B cell (primary cell): ENCODE results near the gene DUSP16. TPM values are rescaled to one million over a fixed set of nuclear protein-coding genes. Genes with fewer than 3 reads are reported as not detected.

Experiments used
- ATAC-seq: fragments of 200-7000 bp; cut with Tn5 transposase; one replicate; pipeline ENCODE4 v1.10.0; 2021; ENCODE audit warnings: low read depth, mild to moderate bottlenecking, moderate number of reproducible peaks, moderate library complexity
- CTCF ChIA-PET: fragments of 350-600 bp; sonication (Branson Sonifier 250); formaldehyde crosslinking; loops from one replicate; lab custom pipeline; 2021; ENCODE audit warnings: antibody characterized with exemption, inconsistent platforms; lab: Charles Lee
- POLR2A ChIA-PET: fragments of 350-600 bp; sonication (Branson Sonifier 250); formaldehyde crosslinking; loops from one replicate; lab custom pipeline; 2021; ENCODE audit warnings: antibody characterized with exemption; lab: Charles Lee
- DNase-seq: peaks from one replicate; pipeline ENCODE4 v3.0.0; 2013
- H2AFZ ChIP-seq: 2 replicates; pipeline ENCODE4 v1.6.1; 2012; ENCODE audit warnings: mild to moderate bottlenecking, low read depth, low read length; ENCODE audit not compliant: insufficient read depth, poor library complexity, severe bottlenecking
- H3K27ac ChIP-seq, 2 donors: 1 replicate in 1 of 2; 2 replicates in 1 of 2; pipeline ENCODE4 v1.5.1; 2012 to 2013; ENCODE audit warnings: low read length in 2 of 2, mild to moderate bottlenecking in 2 of 2, moderate library complexity in 1 of 2
- H3K27me3 ChIP-seq, 4 experiments: fragments of 200-600 bp in 1 of 4; sonication (generic) in 1 of 4; replicated peaks in 1 of 4; 1 replicate in 2 of 4; 2 replicates in 2 of 4; pipeline versions ENCODE4 v1.6.1 to v1.7.0; 2013 to 2016; ENCODE audit warnings: low read length in 3 of 4, mild to moderate bottlenecking in 2 of 4, mixed read lengths in 1 of 4, moderate library complexity in 1 of 4; ENCODE audit not compliant: insufficient read depth in 4 of 4, control insufficient read depth in 3 of 4; ENCODE audit errors: control extremely low read depth in 1 of 4
- H3K36me3 ChIP-seq, 2 experiments: replicated peaks in 1 of 2; 1 replicate in 1 of 2; 2 replicates in 1 of 2; pipeline versions ENCODE4 v1.6.1 to v1.7.1; 2013; ENCODE audit warnings: low read length in 1 of 2; ENCODE audit not compliant: insufficient read depth in 2 of 2, control insufficient read depth in 1 of 2; ENCODE audit errors: control extremely low read depth in 1 of 2, extremely low read depth in 1 of 2
- H3K4me1 ChIP-seq, 2 donors: fragments of 200-600 bp in 1 of 2; sonication (generic) in 1 of 2; 1 replicate in 1 of 2; 2 replicates in 1 of 2; pipeline versions ENCODE4 v1.5.1 to v1.6.1; 2013 to 2017; ENCODE audit warnings: low read length in 2 of 2; ENCODE audit not compliant: control insufficient read depth in 2 of 2, insufficient read depth in 2 of 2
- H3K4me2 ChIP-seq: replicated peaks from 2 replicates; pipeline ENCODE3; 2012; ENCODE audit warnings: mild to moderate bottlenecking, low read depth, low read length; ENCODE audit not compliant: poor library complexity, severe bottlenecking
- H3K4me3 ChIP-seq, 5 experiments: fragments of 200-600 bp in 1 of 5; sonication (generic) in 1 of 5; 1 replicate in 3 of 5; 2 replicates in 2 of 5; pipeline versions ENCODE4 v1.5.1 to v1.7.0; 2011 to 2016; ENCODE audit warnings: low read length in 4 of 5, mild to moderate bottlenecking in 4 of 5, low read depth in 2 of 5, control low read depth in 1 of 5, moderate library complexity in 1 of 5; ENCODE audit not compliant: insufficient read depth in 1 of 5; ENCODE audit errors: control extremely low read depth in 1 of 5, extremely low read depth in 1 of 5
- H3K79me2 ChIP-seq: fragments of 200-600 bp; sonication (generic); one replicate; pipeline ENCODE4 v1.6.0; 2016; ENCODE audit warnings: low read length; ENCODE audit not compliant: control insufficient read depth, insufficient read depth
- H3K9ac ChIP-seq: fragments of 200-600 bp; sonication (generic); 2 replicates; pipeline ENCODE4 v1.6.1; 2017; ENCODE audit warnings: mild to moderate bottlenecking, low read length, moderate library complexity
- H3K9me3 ChIP-seq, 3 donors: one replicate each; pipeline versions ENCODE4 v1.6.1 to v1.7.1; 2013; ENCODE audit warnings: low read length in 2 of 3; ENCODE audit not compliant: control insufficient read depth in 2 of 3, insufficient read depth in 1 of 3; ENCODE audit errors: control extremely low read depth in 1 of 3
- H4K20me1 ChIP-seq: 2 replicates; pipeline ENCODE4 v1.6.0; 2012; ENCODE audit warnings: mild to moderate bottlenecking, low read length; ENCODE audit not compliant: insufficient read depth, control insufficient read depth, poor library complexity, severe bottlenecking
- H3K27ac Mint-ChIP-seq: one replicate; pipeline ENCODE4 v1.8.0; 2021; ENCODE audit warnings: mixed read lengths
- H3K27me3 Mint-ChIP-seq: one replicate; pipeline ENCODE4 v1.8.0; 2021; ENCODE audit warnings: mixed read lengths
- H3K4me1 Mint-ChIP-seq: one replicate; pipeline ENCODE4 v1.8.0; 2021; ENCODE audit warnings: mixed read lengths
- H3K4me3 Mint-ChIP-seq: one replicate; pipeline ENCODE4 v1.8.0; 2021; ENCODE audit warnings: mixed read lengths
- H3K9me3 Mint-ChIP-seq: one replicate; pipeline ENCODE4 v1.8.0; 2022; ENCODE audit warnings: mixed read lengths; ENCODE audit not compliant: insufficient read depth
- CTCF ChIP-seq: fragments of 200-600 bp; IDR thresholded peaks from one replicate; pipeline ENCODE4 v1.8.0; 2022; ENCODE audit warnings: antibody characterized with exemption, mild to moderate bottlenecking
- EZH2 ChIP-seq: IDR thresholded peaks from 2 replicates; pipeline ENCODE4 v1.6.1; 2012; ENCODE audit warnings: borderline replicate concordance, low read depth, mild to moderate bottlenecking, moderate library complexity, low read length; ENCODE audit not compliant: insufficient read depth, poor library complexity, severe bottlenecking
- WGBS: methylation state at CpG from one replicate; pipeline ENCODE4 v1.1.5; 2013; ENCODE audit warnings: missing lambda C conversion rate; ENCODE audit not compliant: insufficient coverage; 5-methylcytosine and 5-hydroxymethylcytosine counted together
- intact Hi-C: fragments of 100-400 bp; cut with micrococcal nuclease; formaldehyde crosslinking; loops from one replicate; pipeline ENCODE4 v1.10.0; 2022
- polyA plus RNA-seq: library from polyadenylated mRNA; depleted of rRNA; stranded (reverse); fragments of >200 nt; gene quantifications from 2 replicates; pipeline ENCODE4 v1.2.3, GENCODE V29; 2012
- total RNA-seq, 2 donors: library from RNA; stranded (reverse); fragments of 120-200 nt in 1 of 2; gene quantifications; 1 replicate in 1 of 2; 2 replicates in 1 of 2; pipeline versions ENCODE4 v1.2.3 to v1.2.4, GENCODE V29; 2013 to 2022

Gene DUSP16
- total and polyA plus RNA-seq, 2 donors (not counting 1 experiment from before 2014, with no cell fraction given) = 0.37 to 5.6 TPM

DNA sequence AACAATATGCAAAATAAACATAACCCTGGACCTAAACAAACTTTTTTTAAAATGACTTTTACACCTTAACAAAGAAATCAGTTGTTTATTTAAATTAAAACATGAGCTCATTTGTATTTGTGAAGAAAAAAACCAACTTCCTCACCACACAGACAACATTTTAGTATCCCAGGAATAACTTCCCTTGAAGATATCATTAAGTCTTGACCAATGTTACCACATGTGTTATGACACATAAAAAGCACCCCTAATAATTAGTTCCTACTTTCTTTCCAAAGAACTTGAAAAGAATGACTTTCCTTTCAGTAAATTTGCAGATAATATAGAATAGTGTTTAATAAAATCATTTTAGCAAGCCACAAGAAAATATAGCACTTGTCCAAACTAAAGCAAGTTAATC, 42.4 kb downstream of the DUSP16 start:
- no peak overlapping the region for H2AFZ ChIP-seq
- H3K27me3 ChIP-seq = no peaks in the 10 kb centered on the region
- ATAC-seq (no peak), DNase-seq (no peak)
- H4K20me1 ChIP-seq = no peaks in the 10 kb centered on the region
- H3K4me2 ChIP-seq = no peak overlapping the region
- no peaks in the 10 kb centered on the region for H3K79me2 ChIP-seq
- H3K4me3 Mint-ChIP-seq = no peak overlapping the region
- no peaks in the 10 kb centered on the region for H3K9me3 Mint-ChIP-seq
- H3K9me3 ChIP-seq = no peaks in the 10 kb centered on the region
- no peak overlapping the region for H3K27ac ChIP-seq
- ChIA-PET CTCF (interaction anchor here (1.9 kb wide), 1 partner anchor 217 kb away, joined by 5 read pairs; no protein-coding TSS in a partner anchor), POLR2A (no interaction called here)
- no peaks in the 10 kb centered on the region for H3K4me1 ChIP-seq
- H3K27me3 Mint-ChIP-seq = peaks cover 3% of the 10 kb centered on the region
- no peak overlapping the region for H3K9ac ChIP-seq
- no peak overlapping the region for H3K4me3 ChIP-seq
- H3K4me1 Mint-ChIP-seq = no peaks in the 10 kb centered on the region
- no peaks in the 10 kb centered on the region for H3K36me3 ChIP-seq
- H3K27ac Mint-ChIP-seq = no peak overlapping the region
- intact Hi-C loops = no loop called here
- TF ChIP-seq CTCF = no peak
- TF ChIP-seq EZH2 = no peak

- Histone ChIP-seq H3K4me1 (no peaks in the 10 kb centered on the region), H4K20me1 (no peaks in the 10 kb centered on the region), H3K27ac (no peak overlapping the region), H3K79me2 (no peaks in the 10 kb centered on the region), H3K4me2 (no peak overlapping the region), H3K36me3 (no peaks in the 10 kb centered on the region), H3K27me3 (no peaks in the 10 kb centered on the region), H3K9me3 (no peaks in the 10 kb centered on the region), H2AFZ (no peak overlapping the region), H3K9ac (no peak overlapping the region), H3K4me3 (no peak overlapping the region)
- no peaks in the 10 kb centered on the region for H3K4me1 Mint-ChIP-seq
- ATAC-seq (no peak), DNase-seq (no peak)
- ChIA-PET POLR2A (no interaction called here), CTCF (interaction anchor here (1.9 kb wide), 1 partner anchor 217 kb away, joined by 5 read pairs; no protein-coding TSS in a partner anchor)
- H3K27ac Mint-ChIP-seq = no peak overlapping the region
- WGBS = no CpG with 5 or more reads among the region's 4 CpGs
- H3K9me3 Mint-ChIP-seq = no peaks in the 10 kb centered on the region
- peaks cover 3% of the 10 kb centered on the region for H3K27me3 Mint-ChIP-seq
- no peak overlapping the region for H3K4me3 Mint-ChIP-seq
- intact Hi-C loops = no loop called here
- no peak for TF ChIP-seq CTCF
- no peak for TF ChIP-seq EZH2
Observed at GRCh38 chr12:12519354-12519998, 43.2 kb downstream of the DUSP16 start.
